Mesenchymal stem cell (in vitro differentiated cells and primary cell): ENCODE results near the gene INSRR.

Source experiments
- DNase-seq: peaks from one replicate; pipeline ENCODE4 v3.0.0-alpha.2; 2013
- H2AFZ ChIP-seq: one replicate; pipeline ENCODE4 v1.6.1; 2013; ENCODE audit warnings: low read depth, mild to moderate bottlenecking, control low read depth, inconsistent platforms, low read length, moderate library complexity
- H2AK5ac ChIP-seq: 2 replicates; pipeline ENCODE4 v1.6.1; 2013; ENCODE audit warnings: low read length, moderate library complexity, mild to moderate bottlenecking, inconsistent platforms; ENCODE audit not compliant: severe bottlenecking
- H2BK120ac ChIP-seq: one replicate; pipeline ENCODE4 v1.6.1; 2013; ENCODE audit warnings: low read depth, mild to moderate bottlenecking, inconsistent platforms, low read length, moderate library complexity
- H2BK12ac ChIP-seq, 2 experiments: one replicate each; pipeline ENCODE4 v1.6.1; 2013; ENCODE audit warnings: inconsistent platforms in 2 of 2, low read length in 2 of 2, mild to moderate bottlenecking in 2 of 2, moderate library complexity in 2 of 2, control low read depth in 1 of 2
- H2BK15ac ChIP-seq: one replicate; pipeline ENCODE4 v1.6.1; 2013; ENCODE audit warnings: mild to moderate bottlenecking, low read depth, inconsistent platforms; ENCODE audit not compliant: poor library complexity, severe bottlenecking
- H2BK5ac ChIP-seq: 2 replicates; pipeline ENCODE4 v1.6.1; 2013; ENCODE audit warnings: low read depth, mild to moderate bottlenecking, low read length, control low read depth, inconsistent platforms; ENCODE audit not compliant: poor library complexity, severe bottlenecking
- H3K14ac ChIP-seq, 2 experiments: one replicate each; pipeline ENCODE4 v1.6.1; 2013; ENCODE audit warnings: inconsistent platforms in 2 of 2, low read length in 2 of 2, control low read depth in 1 of 2, mild to moderate bottlenecking in 1 of 2, moderate library complexity in 1 of 2
- H3K18ac ChIP-seq, 2 experiments: one replicate each; pipeline ENCODE4 v1.6.1; 2013; ENCODE audit warnings: inconsistent platforms in 2 of 2, low read length in 2 of 2, control low read depth in 1 of 2, low read depth in 1 of 2, mild to moderate bottlenecking in 1 of 2
- H3K23ac ChIP-seq, 2 experiments: one replicate each; pipeline ENCODE4 v1.6.1; 2013; ENCODE audit warnings: inconsistent platforms in 2 of 2, low read length in 2 of 2, mild to moderate bottlenecking in 2 of 2, moderate library complexity in 2 of 2, control low read depth in 1 of 2
- H3K27ac ChIP-seq: 2 replicates; pipeline ENCODE4 v1.5.1; 2013; ENCODE audit warnings: mild to moderate bottlenecking, moderate library complexity, low read length, control low read depth, inconsistent platforms; ENCODE audit not compliant: poor library complexity, severe bottlenecking
- H3K27me3 ChIP-seq, 2 experiments: 2 replicates each; pipeline versions ENCODE4 v1.6.1 to v1.7.0; 2013; ENCODE audit warnings: low read length in 2 of 2, mild to moderate bottlenecking in 2 of 2, moderate library complexity in 2 of 2, control low read depth in 1 of 2, inconsistent platforms in 1 of 2; ENCODE audit not compliant: control insufficient read depth in 1 of 2, insufficient read depth in 1 of 2
- H3K36me3 ChIP-seq, 2 experiments: 2 replicates each; pipeline versions ENCODE4 v1.6.1 to v1.7.0; 2013; ENCODE audit warnings: low read length in 2 of 2, control low read depth in 1 of 2, inconsistent platforms in 1 of 2, low read depth in 1 of 2, mild to moderate bottlenecking in 1 of 2; ENCODE audit not compliant: insufficient read depth in 2 of 2, control insufficient read depth in 1 of 2
- H3K4ac ChIP-seq, 2 experiments: one replicate each; pipeline ENCODE4 v1.6.1; 2013; ENCODE audit warnings: inconsistent platforms in 2 of 2, low read length in 2 of 2, mild to moderate bottlenecking in 2 of 2, moderate library complexity in 2 of 2, control low read depth in 1 of 2, low read depth in 1 of 2
- H3K4me1 ChIP-seq: 2 replicates; pipeline ENCODE4 v1.6.1; 2013; ENCODE audit warnings: low read depth, low read length, control low read depth; ENCODE audit not compliant: control insufficient read depth, insufficient read depth
- H3K4me2 ChIP-seq: 2 replicates; pipeline ENCODE4 v1.6.1; 2013; ENCODE audit warnings: low read length, mild to moderate bottlenecking, inconsistent platforms; ENCODE audit not compliant: poor library complexity, severe bottlenecking
- H3K4me3 ChIP-seq, 2 experiments: 2 replicates each; pipeline versions ENCODE4 v1.5.1 to v1.7.0; 2013; ENCODE audit warnings: low read length in 2 of 2, mild to moderate bottlenecking in 2 of 2, control low read depth in 1 of 2, low read depth in 1 of 2; ENCODE audit not compliant: insufficient read depth in 1 of 2
- H3K79me1 ChIP-seq: replicated peaks from 2 replicates; pipeline ENCODE4 v1.6.1; 2013; ENCODE audit warnings: mild to moderate bottlenecking, control low read depth, low read length, inconsistent platforms; ENCODE audit not compliant: poor library complexity, severe bottlenecking
- H3K9ac ChIP-seq: 2 replicates; pipeline ENCODE4 v1.7.0; 2013; ENCODE audit warnings: mild to moderate bottlenecking, low read length, moderate library complexity
- H3K9me3 ChIP-seq: 2 replicates; pipeline ENCODE4 v1.7.0; 2013; ENCODE audit warnings: mild to moderate bottlenecking, low read length; ENCODE audit not compliant: control insufficient read depth
- H4K8ac ChIP-seq: one replicate; pipeline ENCODE4 v1.6.1; 2013; ENCODE audit warnings: inconsistent platforms, mild to moderate bottlenecking, low read length, moderate library complexity
- H4K91ac ChIP-seq: one replicate; pipeline ENCODE4 v1.6.1; 2013; ENCODE audit warnings: mild to moderate bottlenecking, low read length, inconsistent platforms
- WGBS: methylation state at CpG from one replicate; pipeline ENCODE4 v1.1.7; 2013; ENCODE audit warnings: mixed read lengths; 5-methylcytosine and 5-hydroxymethylcytosine counted together

The INSRR gene

DNA sequence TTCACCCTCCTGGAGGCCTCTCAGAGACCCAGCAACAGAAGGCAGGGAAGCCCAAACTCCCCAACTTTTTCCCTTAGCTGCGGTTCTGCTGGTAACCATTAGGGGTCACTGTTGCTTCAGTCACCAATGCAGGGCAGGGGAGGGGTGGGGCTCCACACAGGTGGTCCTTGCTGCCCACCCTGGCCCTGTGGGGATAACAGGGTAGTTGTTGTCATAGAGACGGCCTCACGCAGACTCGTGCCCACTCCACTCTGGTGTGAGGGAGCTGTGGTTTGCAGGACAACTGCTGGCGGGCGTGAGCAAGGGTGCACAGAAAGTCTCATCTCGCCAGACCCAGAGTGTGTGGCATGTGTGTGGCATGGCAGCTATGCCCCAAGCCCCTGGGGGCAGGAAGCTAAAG, 19.9 kb downstream of the INSRR start:
- Histone ChIP-seq H2BK5ac (no peak overlapping the region), H3K4me3 (no peak overlapping the region), H3K4me1 (peaks cover 5% of the 10 kb centered on the region), H3K27me3 (peaks cover 90 to 95% of the 10 kb centered on the region in 2 experiments), H3K27ac (no peak overlapping the region), H3K79me1 (no peaks in the 10 kb centered on the region), H3K9ac (no peak overlapping the region), H3K18ac (no peak overlapping the region), H3K23ac (no peak overlapping the region), H3K4ac (no peak overlapping the region), H3K14ac (no peak overlapping the region), H4K91ac (no peak overlapping the region), H2AK5ac (no peak overlapping the region), H2BK15ac (no peak overlapping the region), H3K9me3 (no peaks in the 10 kb centered on the region), H3K36me3 (no peaks in the 10 kb centered on the region), H2BK120ac (no peak overlapping the region), H2AFZ (no peak overlapping the region), H3K4me2 (no peak overlapping the region), H2BK12ac (no peak overlapping the region), H4K8ac (no peak overlapping the region)
- peak; percentile 41 for DNase-seq
- WGBS, result 40% methylated on average over 7 of the region's 7 CpGs

DNA sequence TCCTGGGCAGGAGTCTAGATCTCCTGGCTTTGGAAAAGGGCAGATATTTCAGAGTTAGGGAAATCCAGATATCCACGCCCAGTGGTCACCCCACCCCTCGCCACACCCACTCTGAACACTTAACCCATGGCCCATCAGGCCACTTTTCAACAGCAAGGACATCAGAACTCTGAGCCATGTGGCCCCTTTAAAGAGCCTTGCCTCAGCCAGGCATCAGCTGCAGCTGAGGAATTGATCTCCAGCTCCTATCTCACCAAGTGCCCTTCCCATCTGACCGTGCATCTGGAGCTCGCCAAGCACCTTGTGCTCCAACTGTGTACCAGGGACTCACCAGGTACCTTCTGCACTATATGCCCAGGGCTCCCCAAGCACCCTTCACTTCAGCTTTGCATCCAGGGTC, 22.0 kb downstream of the INSRR start:
- Histone ChIP-seq H4K91ac (no peak overlapping the region), H3K9me3 (no peaks in the 10 kb centered on the region), H3K27ac (no peak overlapping the region), H2BK12ac (no peak overlapping the region), H3K4me2 (no peak overlapping the region), H2BK120ac (no peak overlapping the region), H4K8ac (no peak overlapping the region), H2AK5ac (no peak overlapping the region), H3K4me3 (no peak overlapping the region), H3K36me3 (no peaks in the 10 kb centered on the region), H3K4ac (no peak overlapping the region), H2BK15ac (no peak overlapping the region), H3K27me3 (peaks cover 92 to 93% of the 10 kb centered on the region in 2 experiments), H3K79me1 (no peaks in the 10 kb centered on the region), H3K23ac (no peak overlapping the region), H3K4me1 (peaks cover 5% of the 10 kb centered on the region), H2AFZ (no peak overlapping the region), H3K18ac (no peak overlapping the region), H3K9ac (no peak overlapping the region), H2BK5ac (no peak overlapping the region), H3K14ac (no peak overlapping the region)
- WGBS, result 79% methylated on average over 4 of the region's 4 CpGs
- no peak for DNase-seq

DNA sequence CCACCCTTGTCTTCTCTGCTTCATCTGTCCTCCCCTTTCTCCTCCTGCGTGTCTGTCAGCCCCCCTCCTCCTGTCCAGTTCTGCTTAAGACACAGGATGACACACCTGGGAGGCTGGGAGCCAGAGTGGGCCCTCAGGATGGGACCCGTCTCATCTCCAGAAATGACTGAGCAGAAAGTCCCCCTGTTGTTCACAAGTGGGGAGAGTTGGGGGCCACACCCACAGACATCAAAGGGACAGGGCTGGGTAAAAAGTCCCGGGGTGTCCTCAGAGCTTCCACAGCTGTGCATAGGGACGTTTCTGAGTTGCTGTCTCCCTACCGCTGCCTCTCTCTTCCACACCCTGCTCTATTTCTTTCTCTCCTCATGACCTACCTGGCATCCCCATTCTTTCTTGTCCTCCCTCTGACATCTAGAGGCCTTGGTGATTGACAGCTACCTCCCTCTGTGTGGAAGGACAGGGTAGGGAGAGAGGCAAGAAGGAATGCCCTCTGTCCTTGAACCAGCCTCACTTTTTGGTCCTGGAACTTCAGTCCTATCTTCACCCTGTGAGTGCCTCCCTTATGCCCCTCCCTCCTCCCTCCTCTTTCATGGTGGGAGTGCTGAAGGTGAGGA, 22.8 kb downstream of the INSRR start:
- Histone ChIP-seq H2AFZ (no peak overlapping the region), H4K8ac (no peak overlapping the region), H2BK5ac (no peak overlapping the region), H4K91ac (no peak overlapping the region), H3K27ac (no peak overlapping the region), H3K18ac (no peak overlapping the region), H3K9ac (no peak overlapping the region), H3K79me1 (no peaks in the 10 kb centered on the region), H2BK120ac (no peak overlapping the region), H2AK5ac (no peak overlapping the region), H3K9me3 (no peaks in the 10 kb centered on the region), H3K14ac (no peak overlapping the region), H3K23ac (no peak overlapping the region), H3K4me3 (no peak overlapping the region), H3K36me3 (no peaks in the 10 kb centered on the region), H3K4ac (no peak overlapping the region), H3K27me3 (peaks cover 92 to 93% of the 10 kb centered on the region in 2 experiments), H2BK12ac (no peak overlapping the region), H3K4me2 (no peak overlapping the region), H3K4me1 (peaks cover 5% of the 10 kb centered on the region), H2BK15ac (no peak overlapping the region)
- DNase-seq, result no peak
- WGBS, result 66% methylated on average over 5 of the region's 5 CpGs

DNA sequence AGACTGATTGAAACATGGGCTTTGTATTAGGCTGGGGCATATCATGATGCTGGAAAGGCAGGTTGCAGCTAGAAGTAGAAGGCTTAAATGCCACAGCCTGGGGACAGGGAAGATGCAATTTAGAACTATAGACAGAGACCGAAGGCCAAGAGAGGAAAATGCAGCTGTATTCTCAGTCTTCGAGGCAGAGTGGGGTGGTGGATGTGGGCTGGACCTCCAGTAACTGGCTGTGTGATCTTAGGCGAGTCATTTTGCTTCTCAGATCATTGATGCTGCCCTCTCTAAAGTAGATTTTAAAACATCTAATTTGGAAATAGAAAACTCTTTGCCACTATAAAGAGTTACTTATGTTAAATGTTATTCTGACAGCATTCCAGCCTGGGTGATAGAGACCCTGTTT, 24.6 kb downstream of the INSRR start:
- no peak overlapping the region for H3K4me3 ChIP-seq
- 52% methylated on average over 2 of the region's 3 CpGs for WGBS

More for the DNA sequence above, 24.6 kb downstream of the INSRR start:
- no peak overlapping the region for H3K23ac ChIP-seq
- peaks cover 87 to 88% of the 10 kb centered on the region in 2 experiments for H3K27me3 ChIP-seq
- no peak overlapping the region for H2BK120ac ChIP-seq
- H3K14ac ChIP-seq, result no peak overlapping the region
- peaks cover 3% of the 10 kb centered on the region for H3K4me1 ChIP-seq
- H2AFZ ChIP-seq, result no peak overlapping the region
- H3K4me2 ChIP-seq, result no peak overlapping the region
- no peak overlapping the region for H3K4ac ChIP-seq
- H2BK5ac ChIP-seq, result no peak overlapping the region
- DNase-seq, result no peak
- no peak overlapping the region for H4K8ac ChIP-seq
- no peak overlapping the region for H3K18ac ChIP-seq
- H3K9ac ChIP-seq, result no peak overlapping the region
- no peak overlapping the region for H2AK5ac ChIP-seq
- H3K9me3 ChIP-seq, result no peaks in the 10 kb centered on the region
- H3K79me1 ChIP-seq, result no peaks in the 10 kb centered on the region
- no peak overlapping the region for H3K27ac ChIP-seq
- H4K91ac ChIP-seq, result no peak overlapping the region
- no peaks in the 10 kb centered on the region for H3K36me3 ChIP-seq
- no peak overlapping the region for H2BK15ac ChIP-seq
- no peak overlapping the region for H2BK12ac ChIP-seq
